HG03175 (cell line): Measurements from ENCODE around the gene DNAH9.

Source experiments
- ATAC-seq: cut with Tn5 transposase; IDR thresholded peaks from one replicate; pipeline ENCODE4 v1.9.1; 2021; ENCODE audit warnings: mild to moderate bottlenecking, moderate library complexity; ENCODE audit not compliant: unreplicated experiment

Gene DNAH9

GRCh38 chr17:11598274-11599221, at the start of gene DNAH9:
Gene DNAH9, plus strand, starts transcription at chr17:11598470. Its CDS starts 29 bp downstream, at chr17:11598499.
- no peak for ATAC-seq

GRCh38 chr17:11550431-11550830, 47.8 kb upstream of the DNAH9 start:
- ATAC-seq: no peak

- no peak for ATAC-seq
Observed at GRCh38 chr17:11551442-11551841, 46.8 kb upstream of the DNAH9 start.

- ATAC-seq: no peak
Observed at GRCh38 chr17:11553135-11553534, 45.1 kb upstream of the DNAH9 start.

GRCh38 chr17:11554042-11554441, 44.2 kb upstream of the DNAH9 start:
- ATAC-seq: no peak

GRCh38 chr17:11554542-11554941, 43.7 kb upstream of the DNAH9 start:
- ATAC-seq: no peak

- ATAC-seq: no peak
Observed at GRCh38 chr17:11555530-11555929, 42.7 kb upstream of the DNAH9 start.

GRCh38 chr17:11557727-11558452, 40.4 kb upstream of the DNAH9 start:
- no peak for ATAC-seq

- no peak for ATAC-seq
Observed at GRCh38 chr17:11558681-11559234, 39.5 kb upstream of the DNAH9 start.

- ATAC-seq: no peak
Observed at GRCh38 chr17:11559601-11560000, 38.7 kb upstream of the DNAH9 start.

GRCh38 chr17:11561281-11561680, 37.0 kb upstream of the DNAH9 start:
- ATAC-seq: no peak

GRCh38 chr17:11561702-11562101, 36.6 kb upstream of the DNAH9 start:
- no peak for ATAC-seq

GRCh38 chr17:11564589-11565380, 33.5 kb upstream of the DNAH9 start:
- no peak for ATAC-seq

GRCh38 chr17:11565591-11565990, 32.7 kb upstream of the DNAH9 start:
- no peak for ATAC-seq

GRCh38 chr17:11578998-11579397, 19.3 kb upstream of the DNAH9 start:
- ATAC-seq: no peak

- ATAC-seq: no peak
Observed at GRCh38 chr17:11580677-11581076, 17.6 kb upstream of the DNAH9 start.

GRCh38 chr17:11582217-11582616, 16.1 kb upstream of the DNAH9 start:
- ATAC-seq: no peak

- no peak for ATAC-seq
Observed at GRCh38 chr17:11583306-11583992, 14.8 kb upstream of the DNAH9 start.

GRCh38 chr17:11589716-11590115, 8.6 kb upstream of the DNAH9 start:
- ATAC-seq: no peak

- no peak for ATAC-seq
Observed at GRCh38 chr17:11601661-11602060, 3.4 kb downstream of the DNAH9 start.
